GM12878 (cell line): ENCODE results near the gene C5orf15. TPM values are rescaled to one million over a fixed set of nuclear protein-coding genes. Genes with fewer than 3 reads are reported as not detected.

Experiments used
- ATAC-seq: fragments of 200-7000 bp; cut with Tn5 transposase; 3 replicates; pipeline ENCODE4 v1.9.1; 2020; ENCODE audit warnings: mild to moderate bottlenecking, moderate library complexity
- BruUV-seq: library from RNA; stranded (reverse); fragments of 400-500 nt; replicated peaks from 2 replicates; lab custom pipeline; 2021; lab: Mats Ljungman, UMichigan
- CTCF ChIA-PET: fragments of 300-600 bp; sonication (Branson Sonifier 250); formaldehyde crosslinking; extraction: SDS; loops from one replicate; lab custom pipeline; 2021; ENCODE audit warnings: inconsistent platforms; lab: Yijun Ruan, JAX
- POLR2A ChIA-PET: fragments of 350-600 bp; formaldehyde crosslinking; extraction: SDS; loops from one replicate; lab custom pipeline; 2021; ENCODE audit warnings: inconsistent platforms; lab: Charles Lee
- RAD21 ChIA-PET: fragments of 300-600 bp; sonication (Branson Sonifier 250); formaldehyde crosslinking; loops from one replicate; lab custom pipeline; 2023; ENCODE audit warnings: antibody characterized with exemption; ENCODE audit not compliant: unreplicated experiment; lab: Charles Lee
- SMC1A ChIA-PET: fragments of 300-600 bp; sonication (Branson Sonifier 250); formaldehyde crosslinking; loops from one replicate; lab custom pipeline; 2023; ENCODE audit not compliant: unreplicated experiment, uncharacterized antibody; lab: Charles Lee
- DNase-seq: peaks from one replicate; pipeline ENCODE4 v3.0.0-alpha.2; 2011; ENCODE audit warnings: low read depth, low spot score
- FAIRE-seq: peaks from 3 replicates; lab custom pipeline; 2011; peaks lifted over from hg19 to GRCh38; lab: Jason Lieb, UNC
- H2AFZ ChIP-seq: 2 replicates; pipeline ENCODE4 v1.6.0; 2011; ENCODE audit warnings: low read depth, low read length, control low read depth; ENCODE audit not compliant: control insufficient read depth
- H3K27ac ChIP-seq: 2 replicates; pipeline ENCODE4 v1.5.1; 2011; ENCODE audit warnings: control low read depth; ENCODE audit not compliant: control insufficient read depth, insufficient read depth
- H3K27me3 ChIP-seq, 2 experiments: replicated peaks in 1 of 2; 2 replicates each; pipeline versions ENCODE4 v1.6.0 to v1.6.1; 2011; ENCODE audit warnings: low read length in 1 of 2; ENCODE audit not compliant: control insufficient read depth in 2 of 2, insufficient read depth in 2 of 2
- H3K36me3 ChIP-seq, 2 experiments: 2 replicates each; pipeline ENCODE4 v1.5.1; 2011; ENCODE audit warnings: low read length in 1 of 2; ENCODE audit not compliant: control insufficient read depth in 2 of 2, insufficient read depth in 2 of 2
- H3K4me1 ChIP-seq: 2 replicates; pipeline ENCODE4 v1.6.1; 2011; ENCODE audit warnings: mild to moderate bottlenecking, low read length, moderate library complexity, mixed read lengths; ENCODE audit not compliant: control insufficient read depth, insufficient read depth
- H3K4me2 ChIP-seq: 2 replicates; pipeline ENCODE4 v1.6.0; 2011; ENCODE audit warnings: control low read depth; ENCODE audit not compliant: control insufficient read depth, insufficient read depth
- H3K4me3 ChIP-seq: fragments of 200-600 bp; sonication (generic); 2 replicates; pipeline ENCODE4 v1.5.1; 2016
- H3K79me2 ChIP-seq: 2 replicates; pipeline ENCODE4 v1.6.0; 2011; ENCODE audit warnings: low read length; ENCODE audit not compliant: control insufficient read depth, insufficient read depth
- H3K9ac ChIP-seq: 2 replicates; pipeline ENCODE4 v1.8.0; 2011; ENCODE audit warnings: low read length, control low read depth, mixed read lengths; ENCODE audit not compliant: control insufficient read depth, insufficient read depth
- H3K9me3 ChIP-seq: replicated peaks from 3 replicates; pipeline ENCODE4 v1.5.1; 2011; ENCODE audit warnings: mild to moderate bottlenecking, low read length; ENCODE audit not compliant: control insufficient read depth, insufficient read depth
- H4K20me1 ChIP-seq: 2 replicates; pipeline ENCODE4 v1.6.0; 2011; ENCODE audit not compliant: control insufficient read depth, insufficient read depth
- CBX3 ChIP-seq: fragments of 200-600 bp; sonication (generic); IDR thresholded peaks from 2 replicates; pipeline ENCODE4 v1.6.1; 2016; ENCODE audit warnings: low read depth, borderline replicate concordance
- DPF2 ChIP-seq: fragments of 450-650 bp; IDR thresholded peaks from 2 replicates; pipeline ENCODE4 v1.6.1; 2017; ENCODE audit warnings: mild to moderate bottlenecking
- EGR1 ChIP-seq, 2 experiments: IDR thresholded peaks; 1 replicate in 1 of 2; 2 replicates in 1 of 2; pipeline ENCODE4 v1.6.1; 2011 to 2012; ENCODE audit warnings: low read depth in 2 of 2, low read length in 2 of 2, borderline replicate concordance in 1 of 2, mild to moderate bottlenecking in 1 of 2, moderate library complexity in 1 of 2
- IKZF1 ChIP-seq: fragments of 450-650 bp; conservative IDR thresholded peaks from 2 replicates; pipeline ENCODE4 v1.6.1; 2017; ENCODE audit warnings: antibody characterized with exemption, mild to moderate bottlenecking
- IKZF2 ChIP-seq, 2 experiments: fragments of 450-650 bp; IDR thresholded peaks; 2 replicates each; pipeline ENCODE4 v1.6.1; 2017; ENCODE audit warnings: mild to moderate bottlenecking in 2 of 2, moderate library complexity in 2 of 2
- MEF2B ChIP-seq: fragments of 450-650 bp; IDR thresholded peaks from 2 replicates; pipeline ENCODE4 v1.6.1; 2018; ENCODE audit warnings: mild to moderate bottlenecking, moderate library complexity; ENCODE audit not compliant: partially characterized antibody, poor library complexity, severe bottlenecking
- PAX5 ChIP-seq: IDR thresholded peaks from 2 replicates; pipeline ENCODE4 v1.6.1; 2011; ENCODE audit warnings: low read depth, low read length, borderline replicate concordance
- RAD51 ChIP-seq: fragments of 450-650 bp; IDR thresholded peaks from 2 replicates; pipeline ENCODE4 v1.6.1; 2016; ENCODE audit warnings: moderate library complexity, mild to moderate bottlenecking, inconsistent platforms
- RUNX3 ChIP-seq: IDR thresholded peaks from 2 replicates; pipeline ENCODE4 v1.6.1; 2012; ENCODE audit warnings: low read length, inconsistent platforms
- SMAD1 ChIP-seq: fragments of 450-650 bp; IDR thresholded peaks from 2 replicates; pipeline ENCODE4 v1.6.1; 2018; ENCODE audit warnings: mild to moderate bottlenecking, low read depth; ENCODE audit not compliant: partially characterized antibody
- SMAD5 ChIP-seq: IDR thresholded peaks from 2 replicates; pipeline ENCODE4 v1.6.1; 2016; ENCODE audit warnings: antibody characterized with exemption, low read depth
- SP1 ChIP-seq: IDR thresholded peaks from one replicate; pipeline ENCODE4 v1.6.1; 2011; ENCODE audit warnings: low read depth, low read length
- SREBF2 ChIP-seq: IDR thresholded peaks from 2 replicates; pipeline ENCODE4 v1.6.1; 2012; ENCODE audit warnings: mild to moderate bottlenecking, low read length
- TCF12 ChIP-seq: IDR thresholded peaks from 2 replicates; pipeline ENCODE4 v1.6.1; 2011; ENCODE audit warnings: low read depth, mild to moderate bottlenecking, low read length
- ZSCAN29 ChIP-seq: fragments of 450-650 bp; IDR thresholded peaks from 2 replicates; pipeline ENCODE4 v1.6.1; 2017; ENCODE audit warnings: mild to moderate bottlenecking, moderate library complexity
- WGBS: methylation state at CpG from one replicate; pipeline ENCODE4 v1.1.6; 2016; ENCODE audit warnings: low lambda C conversion rate; ENCODE audit not compliant: insufficient replicate concordance, insufficient coverage; ENCODE audit errors: missing lambda C conversion rate; 5-methylcytosine and 5-hydroxymethylcytosine counted together
- in situ Hi-C: fragments of 300-500 bp; cut with MboI; formaldehyde crosslinking; loops from 9 replicates; pipeline ENCODE4 v1.14.3; 2018; ENCODE audit warnings: mixed read lengths
- intact Hi-C: fragments of 100-400 bp; cut with micrococcal nuclease; formaldehyde crosslinking; loops from one replicate; pipeline ENCODE4 v1.14.2; 2022; ENCODE audit not compliant: unreplicated experiment
- polyA plus RNA-seq, 11 experiments: library from polyadenylated mRNA; depleted of rRNA in 4 of 11; unstranded in 6 of 11; stranded (reverse) in 5 of 11; fragments of >200 nt; fragmentation: Nextera tagmentation in 4 of 11; fragmentation: Illumina TruSeq in 1 of 11; extraction: Ambion mirVana in 4 of 11; extraction: Trizol in 1 of 11; gene quantifications; 1 replicate in 1 of 11; 2 replicates in 10 of 11; pipeline versions ENCODE4 v1.2.1 to v1.2.3, GENCODE V29; 2011 to 2016; ENCODE audit warnings: inconsistent platforms in 2 of 11, missing spikeins in 2 of 11, low read depth in 1 of 11
- total RNA-seq, 4 experiments: library from RNA; depleted of rRNA in 3 of 4; stranded (reverse); fragments of >200 nt in 3 of 4; fragmentation: Illumina TruSeq in 1 of 4; extraction: Trizol in 1 of 4; gene quantifications; 2 replicates each; pipeline versions ENCODE4 v1.2.1 to v1.2.3, GENCODE V29; 2013 to 2021
- TF ChIP-seq, protein P1 (sequence below): IDR thresholded peaks from 2 replicates; pipeline ENCODE4 v1.6.1; 2011; ENCODE audit warnings: low read depth, low read length, improper control_type of control experiment, borderline replicate concordance
- TF ChIP-seq, protein P2 (sequence below), 3 experiments: IDR thresholded peaks in 2 of 3; conservative IDR thresholded peaks in 1 of 3; 2 replicates each; pipeline ENCODE4 v1.5.1; 2011; ENCODE audit warnings: low read depth in 3 of 3, low read length in 3 of 3, mild to moderate bottlenecking in 3 of 3, control low read depth in 2 of 3, moderate library complexity in 2 of 3, inconsistent platforms in 1 of 3, mixed read lengths in 1 of 3; ENCODE audit not compliant: control insufficient read depth in 2 of 3, insufficient read depth in 1 of 3; ENCODE audit errors: extremely low read depth in 1 of 3
- TF ChIP-seq, protein P3 (sequence below): fragments of 450-650 bp; IDR thresholded peaks from 2 replicates; pipeline ENCODE4 v1.6.1; 2016; ENCODE audit warnings: mild to moderate bottlenecking
- TF ChIP-seq, protein P4 (sequence below): IDR thresholded peaks from 2 replicates; pipeline ENCODE4 v1.6.1; 2011; ENCODE audit warnings: mild to moderate bottlenecking, low read depth, low read length, moderate library complexity; ENCODE audit not compliant: insufficient replicate concordance

The C5orf15 gene
- total and polyA plus RNA-seq, 10 of the 15 experiments (the other 5 are each of a cell fraction or from before 2014, with no cell fraction given): 21.7 to 69.6 (median 46.0) TPM

DNA sequence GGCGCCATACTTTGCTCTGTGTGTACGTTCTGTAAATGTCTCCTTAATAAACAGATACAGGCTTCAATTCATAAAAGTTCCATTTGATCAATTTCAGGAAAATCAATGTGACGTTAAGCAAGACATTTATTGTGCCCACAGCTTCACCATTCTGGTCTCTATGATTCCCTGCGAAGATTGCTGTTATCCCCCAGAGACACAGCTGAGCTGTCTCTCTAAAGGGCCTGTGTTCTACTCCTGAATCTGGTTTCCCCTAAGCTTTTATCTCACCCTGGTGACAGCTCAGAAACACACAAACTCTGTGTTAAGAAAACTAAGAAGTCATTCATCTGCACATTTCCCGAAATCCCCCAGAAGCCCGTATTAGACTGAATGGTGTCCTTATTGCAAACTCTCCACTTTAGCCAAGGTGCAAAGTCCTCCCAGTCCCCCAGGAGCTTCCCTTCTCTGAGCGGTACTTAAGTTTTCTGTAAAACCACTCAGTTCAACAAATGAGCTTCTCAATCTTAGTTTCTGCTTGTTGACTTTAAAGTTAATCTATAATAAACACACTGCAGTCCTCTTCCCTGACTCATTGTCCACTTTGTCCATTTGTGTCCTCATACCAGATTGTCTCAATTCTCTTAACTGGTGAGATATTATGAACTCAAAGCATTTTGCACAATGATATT, 1.4 kb upstream of the C5orf15 start:
- peak; percentile 42 for DNase-seq
- ChIA-PET POLR2A (interaction anchor here (0.6 to 2.3 kb wide), 13 partner anchors 9 to 146 kb away, joined by 3 to 12 read pairs (median 3); no protein-coding TSS in a partner anchor), SMC1A (interaction anchor here (0.5 to 2.9 kb wide), 21 partner anchors 8 to 828 kb away, joined by 3 to 31 read pairs (median 5); no protein-coding TSS in a partner anchor), RAD21 (interaction anchor here (0.8 to 2.7 kb wide), 22 partner anchors 9 to 1007 kb away, joined by 3 to 19 read pairs (median 4); no protein-coding TSS in a partner anchor), CTCF (interaction anchor here (0.6 to 4.5 kb wide), 22 partner anchors 8 to 864 kb away, joined by 3 to 41 read pairs (median 4); partner anchors contain the start of gene VDAC1)
- Histone ChIP-seq H3K79me2 (peaks cover 29% of the 10 kb centered on the region), H3K9me3 (no peaks in the 10 kb centered on the region; the same call in 2 of the 3 replicates), H3K27ac (peak overlapping the region; percentile 73), H3K4me1 (no peaks in the 10 kb centered on the region), H3K4me2 (peak overlapping the region; percentile 50), H3K36me3 (peaks cover 10 to 18% of the 10 kb centered on the region in 2 experiments), H3K4me3 (peak overlapping the region; percentile 58), H4K20me1 (no peaks in the 10 kb centered on the region), H3K27me3 (no peaks in the 10 kb centered on the region), H3K9ac (peak overlapping the region; percentile 91; the same call in 1 of the 2 replicates), H2AFZ (no peak overlapping the region)
- FAIRE-seq: peak; percentile 74
- in situ Hi-C loops: no loop called here
- intact Hi-C loops: no loop called here
- WGBS: under 1% methylated on average over 7 of the region's 7 CpGs
- peak; percentile 46 for ATAC-seq
- BruUV-seq: no TSS peak
- TF ChIP-seq MEF2B (peak; percentile 92), RAD51 (no peak), EGR1 (IDR thresholded peaks at IDR 0.05; ENCODE audit: borderline replicate concordance in 1 of 2, low read depth in 2 of 2, low read length in 2 of 2) (no peak), TCF12 (no peak), DPF2 (0 out of 2 replicates have a peak, but pooled peaks have one; percentile 8), SREBF2 (no peak), SMAD5 (no peak), CBX3 (no peak), SP1 (no peak), IKZF2 (IDR thresholded peaks at IDR 0.05) (peak; percentile 57 to 73; a peak in 2 of 4 replicates), SMAD1 (no peak), IKZF1 (peak; percentile 46; the same call in 1 of the 2 replicates), RUNX3 (no peak), ZSCAN29 (no peak), PAX5 (0 out of 2 replicates have a peak, but pooled peaks have one; percentile 9)
- TF ChIP-seq, protein P1, sequence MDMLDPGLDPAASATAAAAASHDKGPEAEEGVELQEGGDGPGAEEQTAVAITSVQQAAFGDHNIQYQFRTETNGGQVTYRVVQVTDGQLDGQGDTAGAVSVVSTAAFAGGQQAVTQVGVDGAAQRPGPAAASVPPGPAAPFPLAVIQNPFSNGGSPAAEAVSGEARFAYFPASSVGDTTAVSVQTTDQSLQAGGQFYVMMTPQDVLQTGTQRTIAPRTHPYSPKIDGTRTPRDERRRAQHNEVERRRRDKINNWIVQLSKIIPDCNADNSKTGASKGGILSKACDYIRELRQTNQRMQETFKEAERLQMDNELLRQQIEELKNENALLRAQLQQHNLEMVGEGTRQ: no peak
- TF ChIP-seq, protein P2, sequence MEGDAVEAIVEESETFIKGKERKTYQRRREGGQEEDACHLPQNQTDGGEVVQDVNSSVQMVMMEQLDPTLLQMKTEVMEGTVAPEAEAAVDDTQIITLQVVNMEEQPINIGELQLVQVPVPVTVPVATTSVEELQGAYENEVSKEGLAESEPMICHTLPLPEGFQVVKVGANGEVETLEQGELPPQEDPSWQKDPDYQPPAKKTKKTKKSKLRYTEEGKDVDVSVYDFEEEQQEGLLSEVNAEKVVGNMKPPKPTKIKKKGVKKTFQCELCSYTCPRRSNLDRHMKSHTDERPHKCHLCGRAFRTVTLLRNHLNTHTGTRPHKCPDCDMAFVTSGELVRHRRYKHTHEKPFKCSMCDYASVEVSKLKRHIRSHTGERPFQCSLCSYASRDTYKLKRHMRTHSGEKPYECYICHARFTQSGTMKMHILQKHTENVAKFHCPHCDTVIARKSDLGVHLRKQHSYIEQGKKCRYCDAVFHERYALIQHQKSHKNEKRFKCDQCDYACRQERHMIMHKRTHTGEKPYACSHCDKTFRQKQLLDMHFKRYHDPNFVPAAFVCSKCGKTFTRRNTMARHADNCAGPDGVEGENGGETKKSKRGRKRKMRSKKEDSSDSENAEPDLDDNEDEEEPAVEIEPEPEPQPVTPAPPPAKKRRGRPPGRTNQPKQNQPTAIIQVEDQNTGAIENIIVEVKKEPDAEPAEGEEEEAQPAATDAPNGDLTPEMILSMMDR (IDR thresholded peaks at IDR 0.05 in 2 of 3, conservative IDR thresholded peaks at IDR 0.05 in 1 of 3; ENCODE audit: control insufficient read depth in 2 of 3, extremely low read depth in 1 of 3, insufficient read depth in 1 of 3, low read depth in 3 of 3, low read length in 3 of 3): peak in 1 of 3 experiments; percentile 22; a peak in 1 of 6 replicates
- TF ChIP-seq, protein P3, sequence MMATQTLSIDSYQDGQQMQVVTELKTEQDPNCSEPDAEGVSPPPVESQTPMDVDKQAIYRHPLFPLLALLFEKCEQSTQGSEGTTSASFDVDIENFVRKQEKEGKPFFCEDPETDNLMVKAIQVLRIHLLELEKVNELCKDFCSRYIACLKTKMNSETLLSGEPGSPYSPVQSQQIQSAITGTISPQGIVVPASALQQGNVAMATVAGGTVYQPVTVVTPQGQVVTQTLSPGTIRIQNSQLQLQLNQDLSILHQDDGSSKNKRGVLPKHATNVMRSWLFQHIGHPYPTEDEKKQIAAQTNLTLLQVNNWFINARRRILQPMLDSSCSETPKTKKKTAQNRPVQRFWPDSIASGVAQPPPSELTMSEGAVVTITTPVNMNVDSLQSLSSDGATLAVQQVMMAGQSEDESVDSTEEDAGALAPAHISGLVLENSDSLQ: peak; percentile 62; the same call in 1 of the 2 replicates
- TF ChIP-seq, protein P4, sequence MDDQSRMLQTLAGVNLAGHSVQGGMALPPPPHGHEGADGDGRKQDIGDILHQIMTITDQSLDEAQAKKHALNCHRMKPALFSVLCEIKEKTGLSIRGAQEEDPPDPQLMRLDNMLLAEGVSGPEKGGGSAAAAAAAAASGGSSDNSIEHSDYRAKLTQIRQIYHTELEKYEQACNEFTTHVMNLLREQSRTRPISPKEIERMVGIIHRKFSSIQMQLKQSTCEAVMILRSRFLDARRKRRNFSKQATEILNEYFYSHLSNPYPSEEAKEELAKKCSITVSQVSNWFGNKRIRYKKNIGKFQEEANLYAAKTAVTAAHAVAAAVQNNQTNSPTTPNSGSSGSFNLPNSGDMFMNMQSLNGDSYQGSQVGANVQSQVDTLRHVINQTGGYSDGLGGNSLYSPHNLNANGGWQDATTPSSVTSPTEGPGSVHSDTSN: no peak
